Measurements from ENCODE around the gene TAF13. TPM values are rescaled to one million over a fixed set of nuclear protein-coding genes. Genes with fewer than 3 reads are reported as not detected.

TAF13 gene
- total RNA-seq, 1 donor from 2014 or later = 143 TPM

- DNase-seq (ENCODE audit: low read depth) = peak; percentile 53
These were observed 15.5 kb upstream of the TAF13 start for GRCh38 chr1:109091078-109091838.

GRCh38 chr1:109090196-109091077, 14.6 kb upstream of the TAF13 start, which contains the start of gene TMEM167B:
Gene TMEM167B, plus strand, starts transcription at chr1:109090764. Its CDS starts 109 bp downstream, at chr1:109090873.
- H3K27ac Mint-ChIP-seq (ENCODE audit: unreplicated experiment) = peak within 1 kb of the TSS; percentile 99
- Histone ChIP-seq H3K9ac (ENCODE audit: low read length) (peak within 1 kb of the TSS; percentile 94), H2AFZ (ENCODE audit: low read depth, low read length) (peak within 1 kb of the TSS; percentile 90), H3K9me3 (ENCODE audit: insufficient read depth, low read depth, low read length) (no peaks in the 10 kb centered on the region), H3K27me3 (ENCODE audit: insufficient read depth, low read length) (no peaks in the 10 kb centered on the region), H3K27ac (ENCODE audit: low read depth, low read length) (peak within 1 kb of the TSS; percentile 96), H3K79me2 (ENCODE audit: insufficient read depth, low read length) (peaks cover 46% of the 10 kb centered on the region), H4K20me1 (ENCODE audit: insufficient read depth, low read length) (no peaks in the 10 kb centered on the region), H3K36me3 (ENCODE audit: insufficient read depth, low read length) (peaks cover 4% of the 10 kb centered on the region), H3K4me2 (ENCODE audit: low read length) (peak within 1 kb of the TSS; percentile 93), H3K4me3 (ENCODE audit: insufficient read depth, low read depth, low read length) (peak within 1 kb of the TSS; percentile 77), H3K4me1 (ENCODE audit: insufficient read depth, low read length) (peaks cover 23% of the 10 kb centered on the region)
- H3K4me1 Mint-ChIP-seq (ENCODE audit: low read depth, unreplicated experiment) = peaks cover 8% of the 10 kb centered on the region
- TF ChIP-seq EZH2 (IDR thresholded peaks at IDR 0.05; ENCODE audit: insufficient read depth, low read length) (no peak), CTCF (IDR thresholded peaks at IDR 0.05; ENCODE audit: insufficient read depth, low read depth, low read length) (no peak)
- no peaks in the 10 kb centered on the region for H3K27me3 Mint-ChIP-seq (ENCODE audit: low read depth, unreplicated experiment)
- no peak for FAIRE-seq
- H3K36me3 Mint-ChIP-seq (ENCODE audit: low read depth, unreplicated experiment) = peaks cover 6% of the 10 kb centered on the region
- DNase-seq (ENCODE audit: low read depth) = peak; percentile 97
- peaks cover 9% of the 10 kb centered on the region for H3K9me3 Mint-ChIP-seq (ENCODE audit: unreplicated experiment)
- H3K4me3 Mint-ChIP-seq (ENCODE audit: unreplicated experiment) = peak within 1 kb of the TSS; percentile 93

More at GRCh38 chr1:109091078-109091838, 15.5 kb upstream of the TAF13 start:
- Histone ChIP-seq H2AFZ (ENCODE audit: low read depth, low read length) (peak overlapping the region; percentile 90), H3K27me3 (ENCODE audit: insufficient read depth, low read length) (no peaks in the 10 kb centered on the region), H3K9me3 (ENCODE audit: insufficient read depth, low read depth, low read length) (no peaks in the 10 kb centered on the region), H3K9ac (ENCODE audit: low read length) (peak overlapping the region; percentile 94), H3K4me2 (ENCODE audit: low read length) (peak overlapping the region; percentile 93), H3K27ac (ENCODE audit: low read depth, low read length) (peak overlapping the region; percentile 96), H3K4me3 (ENCODE audit: insufficient read depth, low read depth, low read length) (peak overlapping the region; percentile 77), H3K79me2 (ENCODE audit: insufficient read depth, low read length) (peaks cover 53% of the 10 kb centered on the region), H4K20me1 (ENCODE audit: insufficient read depth, low read length) (no peaks in the 10 kb centered on the region), H3K36me3 (ENCODE audit: insufficient read depth, low read length) (peaks cover 8% of the 10 kb centered on the region), H3K4me1 (ENCODE audit: insufficient read depth, low read length) (peaks cover 23% of the 10 kb centered on the region)
- no peaks in the 10 kb centered on the region for H3K27me3 Mint-ChIP-seq (ENCODE audit: low read depth, unreplicated experiment)
- H3K4me3 Mint-ChIP-seq (ENCODE audit: unreplicated experiment) = peak overlapping the region; percentile 93
- peaks cover 9% of the 10 kb centered on the region for H3K9me3 Mint-ChIP-seq (ENCODE audit: unreplicated experiment)
- TF ChIP-seq EZH2 (IDR thresholded peaks at IDR 0.05; ENCODE audit: insufficient read depth, low read length) = no peak
- no peak for TF ChIP-seq CTCF (IDR thresholded peaks at IDR 0.05; ENCODE audit: insufficient read depth, low read depth, low read length)
- peak overlapping the region; percentile 99 for H3K27ac Mint-ChIP-seq (ENCODE audit: unreplicated experiment)
- no peak for FAIRE-seq
- peaks cover 6% of the 10 kb centered on the region for H3K36me3 Mint-ChIP-seq (ENCODE audit: low read depth, unreplicated experiment)
- peaks cover 8% of the 10 kb centered on the region for H3K4me1 Mint-ChIP-seq (ENCODE audit: low read depth, unreplicated experiment)
